ENCODE data around the gene ANKRD33B. TPM values are rescaled to one million over a fixed set of nuclear protein-coding genes. Genes with fewer than 3 reads are reported as not detected.

The ANKRD33B gene
- total RNA-seq, 2 donors from 2014 or later = 4.1 to 7.4 TPM

DNA sequence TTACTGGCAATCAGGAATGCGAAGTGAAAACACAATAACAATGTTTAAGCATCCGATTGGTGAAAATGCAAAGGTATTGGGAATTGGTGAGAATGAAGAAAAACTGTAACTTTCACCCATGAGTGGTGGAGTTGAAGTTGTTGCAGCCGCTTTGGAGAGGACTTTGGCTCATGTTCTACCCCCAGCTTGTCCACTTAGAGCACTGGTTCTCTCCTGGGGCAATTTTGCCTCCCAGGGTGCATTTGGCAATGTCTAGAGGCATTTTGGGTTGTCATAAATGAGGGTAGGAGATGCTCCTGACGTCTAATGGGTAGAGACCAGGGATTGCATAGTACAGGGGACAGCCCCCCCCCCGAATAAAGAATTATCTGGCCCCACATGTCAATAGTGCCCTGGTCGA, 46.2 kb downstream of the ANKRD33B start:
- no peak for TF ChIP-seq POLR2A (IDR thresholded peaks at IDR 0.05)
- no peak for TF ChIP-seq POLR2AphosphoS5 (IDR thresholded peaks at IDR 0.05)
- TF ChIP-seq, protein P1, sequence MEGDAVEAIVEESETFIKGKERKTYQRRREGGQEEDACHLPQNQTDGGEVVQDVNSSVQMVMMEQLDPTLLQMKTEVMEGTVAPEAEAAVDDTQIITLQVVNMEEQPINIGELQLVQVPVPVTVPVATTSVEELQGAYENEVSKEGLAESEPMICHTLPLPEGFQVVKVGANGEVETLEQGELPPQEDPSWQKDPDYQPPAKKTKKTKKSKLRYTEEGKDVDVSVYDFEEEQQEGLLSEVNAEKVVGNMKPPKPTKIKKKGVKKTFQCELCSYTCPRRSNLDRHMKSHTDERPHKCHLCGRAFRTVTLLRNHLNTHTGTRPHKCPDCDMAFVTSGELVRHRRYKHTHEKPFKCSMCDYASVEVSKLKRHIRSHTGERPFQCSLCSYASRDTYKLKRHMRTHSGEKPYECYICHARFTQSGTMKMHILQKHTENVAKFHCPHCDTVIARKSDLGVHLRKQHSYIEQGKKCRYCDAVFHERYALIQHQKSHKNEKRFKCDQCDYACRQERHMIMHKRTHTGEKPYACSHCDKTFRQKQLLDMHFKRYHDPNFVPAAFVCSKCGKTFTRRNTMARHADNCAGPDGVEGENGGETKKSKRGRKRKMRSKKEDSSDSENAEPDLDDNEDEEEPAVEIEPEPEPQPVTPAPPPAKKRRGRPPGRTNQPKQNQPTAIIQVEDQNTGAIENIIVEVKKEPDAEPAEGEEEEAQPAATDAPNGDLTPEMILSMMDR (IDR thresholded peaks at IDR 0.05) = no peak
- 78% methylated on average over 6 of the region's 6 CpGs for WGBS
- Histone ChIP-seq H3K36me3 (no peaks in the 10 kb centered on the region), H3K27me3 (replicated peaks; ENCODE audit: insufficient read depth) (no peaks in the 10 kb centered on the region), H3K4me1 (replicated peaks) (no peaks in the 10 kb centered on the region), H3K27ac (no peak overlapping the region), H3K9me3 (no peaks in the 10 kb centered on the region), H3K4me3 (no peak overlapping the region)
- DNase-seq (ENCODE audit: low spot score) = no peak
- intact Hi-C loops (cut with DNase I) = no loop called here

DNA sequence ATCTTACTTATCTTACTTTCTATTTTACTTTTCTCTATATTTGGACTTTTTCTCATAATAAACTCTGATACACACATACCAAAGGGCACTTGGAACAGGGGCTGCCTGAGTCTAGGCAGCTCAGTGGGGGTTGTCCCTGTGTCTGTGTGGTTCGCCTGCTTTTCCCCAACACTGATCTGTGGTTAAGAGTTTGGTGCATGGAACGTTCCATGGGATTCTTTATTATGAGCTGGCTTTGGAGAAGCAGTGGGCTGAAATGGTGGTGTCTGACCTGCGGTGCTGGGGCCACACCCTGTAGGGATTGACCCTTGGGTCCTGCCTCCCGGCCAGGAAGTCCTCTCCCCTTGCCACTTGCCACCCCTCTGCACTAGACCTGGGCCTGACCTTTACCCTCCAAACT, 47.4 kb downstream of the ANKRD33B start:
- Histone ChIP-seq H3K4me3 (no peak overlapping the region), H3K9me3 (no peaks in the 10 kb centered on the region), H3K27me3 (replicated peaks; ENCODE audit: insufficient read depth) (no peaks in the 10 kb centered on the region), H3K27ac (no peak overlapping the region), H3K4me1 (replicated peaks) (no peaks in the 10 kb centered on the region), H3K36me3 (no peaks in the 10 kb centered on the region)
- no peak for DNase-seq (ENCODE audit: low spot score)
- WGBS = 85% methylated on average over 4 of the region's 4 CpGs
- TF ChIP-seq, protein P1 (IDR thresholded peaks at IDR 0.05) = no peak
- TF ChIP-seq POLR2AphosphoS5 (IDR thresholded peaks at IDR 0.05) (no peak), POLR2A (IDR thresholded peaks at IDR 0.05) (no peak)
- intact Hi-C loops (cut with DNase I) = no loop called here

DNA sequence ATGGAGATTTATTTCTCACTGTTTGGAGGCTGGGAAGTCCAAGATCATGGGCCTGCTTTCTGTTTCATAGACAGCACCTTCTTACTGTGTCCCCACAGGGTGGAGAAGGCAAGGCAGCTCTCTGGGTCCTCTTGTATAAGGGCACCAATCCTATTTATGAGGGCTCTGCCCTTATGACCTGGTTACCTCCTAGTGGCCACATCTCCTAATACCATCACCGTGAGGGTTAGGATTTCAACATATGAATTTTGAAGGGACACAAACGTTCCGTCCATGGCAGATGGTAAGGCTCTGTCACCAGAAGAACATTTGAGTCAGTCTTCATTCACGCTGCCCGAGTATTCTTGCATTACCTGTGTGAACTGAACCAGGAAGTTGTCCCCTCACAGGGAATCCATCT, 48.4 kb downstream of the ANKRD33B start:
- intact Hi-C loops (cut with DNase I) = no loop called here
- no peaks in the 10 kb centered on the region for H3K27me3 ChIP-seq (replicated peaks; ENCODE audit: insufficient read depth)
- H3K36me3 ChIP-seq = no peaks in the 10 kb centered on the region
- DNase-seq (ENCODE audit: low spot score) = no peak
- no peak overlapping the region for H3K27ac ChIP-seq
- no peaks in the 10 kb centered on the region for H3K9me3 ChIP-seq
- TF ChIP-seq POLR2A (IDR thresholded peaks at IDR 0.05) (no peak), POLR2AphosphoS5 (IDR thresholded peaks at IDR 0.05) (no peak)
- TF ChIP-seq, protein P1 (IDR thresholded peaks at IDR 0.05) = no peak
- no peaks in the 10 kb centered on the region for H3K4me1 ChIP-seq (replicated peaks)
- H3K4me3 ChIP-seq = no peak overlapping the region
- 91% methylated on average over 5 of the region's 5 CpGs for WGBS

- WGBS = 93% methylated on average over 3 of the region's 3 CpGs
- H3K27ac ChIP-seq = no peak overlapping the region
- H3K9me3 ChIP-seq = no peaks in the 10 kb centered on the region
- H3K27me3 ChIP-seq (replicated peaks; ENCODE audit: insufficient read depth) = no peaks in the 10 kb centered on the region
- intact Hi-C loops (cut with DNase I) = no loop called here
- H3K4me3 ChIP-seq = no peak overlapping the region
- DNase-seq (ENCODE audit: low spot score) = no peak
- no peaks in the 10 kb centered on the region for H3K4me1 ChIP-seq (replicated peaks)
- H3K36me3 ChIP-seq = no peaks in the 10 kb centered on the region
- TF ChIP-seq POLR2A (IDR thresholded peaks at IDR 0.05) (no peak), POLR2AphosphoS5 (IDR thresholded peaks at IDR 0.05) (no peak)
- TF ChIP-seq, protein P1 (IDR thresholded peaks at IDR 0.05) = no peak
These were observed 51.8 kb downstream of the ANKRD33B start for GRCh38 chr5:10615693-10616092.

DNA sequence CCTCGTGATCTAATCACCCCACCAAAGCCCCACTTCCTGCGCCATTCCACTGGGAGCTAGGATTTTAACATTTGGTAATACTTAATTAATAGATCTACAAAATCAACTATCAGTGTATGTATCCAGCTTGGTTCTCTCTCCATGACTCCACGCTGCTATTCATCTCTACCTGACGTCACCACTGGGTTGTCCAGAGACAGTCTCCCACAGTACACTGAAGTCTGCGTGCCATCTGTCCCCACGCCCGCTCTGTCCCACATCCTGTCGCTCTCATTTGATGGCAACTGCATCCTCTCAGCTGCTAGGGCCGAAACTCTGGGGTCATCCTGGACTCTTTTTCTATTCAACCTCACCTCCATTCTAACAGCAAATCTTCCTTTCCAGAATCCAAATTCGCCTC, 53.2 kb downstream of the ANKRD33B start:
- Histone ChIP-seq H3K4me3 (no peak overlapping the region), H3K9me3 (no peaks in the 10 kb centered on the region), H3K36me3 (no peaks in the 10 kb centered on the region), H3K27me3 (replicated peaks; ENCODE audit: insufficient read depth) (no peaks in the 10 kb centered on the region), H3K27ac (no peak overlapping the region), H3K4me1 (replicated peaks) (no peaks in the 10 kb centered on the region)
- 95% methylated on average over 9 of the region's 10 CpGs for WGBS
- intact Hi-C loops (cut with DNase I) = no loop called here
- TF ChIP-seq POLR2AphosphoS5 (IDR thresholded peaks at IDR 0.05) (no peak), POLR2A (IDR thresholded peaks at IDR 0.05) (no peak)
- TF ChIP-seq, protein P1 (IDR thresholded peaks at IDR 0.05) = no peak
- no peak for DNase-seq (ENCODE audit: low spot score)
